ENCODE results near the gene ARL15. TPM values are rescaled to one million over a fixed set of nuclear protein-coding genes. Genes with fewer than 3 reads are reported as not detected.

Gene ARL15
- total and polyA plus RNA-seq, 2 experiments from 2014 or later = 7.8 to 9.9 TPM

DNA sequence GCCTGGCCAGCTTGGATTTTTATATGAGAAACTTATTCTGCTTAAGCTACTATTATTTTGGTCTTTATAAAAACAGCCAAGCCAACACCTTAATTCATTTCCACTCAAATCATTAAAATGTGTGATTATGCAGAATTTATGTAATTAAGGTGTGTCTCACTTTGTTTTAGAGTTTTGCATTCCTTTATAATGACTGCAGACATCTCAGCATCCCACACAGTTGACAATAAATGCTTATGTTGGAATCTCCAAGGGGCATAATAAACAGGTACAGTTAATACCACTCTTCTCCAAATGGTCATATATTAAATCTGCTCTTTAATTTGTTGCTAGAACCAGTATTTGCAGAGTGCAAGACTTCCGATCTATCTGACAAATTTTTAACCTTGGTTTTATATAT is 34.3 kb downstream of the ARL15 start:
- Histone ChIP-seq H3K27ac (no peak overlapping the region), H3K36me3 (ENCODE audit: low read depth) (no peaks in the 10 kb centered on the region), H3K4me3 (no peak overlapping the region), H2AFZ (no peak overlapping the region), H4K20me1 (ENCODE audit: insufficient read depth) (no peaks in the 10 kb centered on the region), H3K4me2 (ENCODE audit: unreplicated experiment) (no peak overlapping the region), H3K9me3 (ENCODE audit: low read depth) (peaks cover 3% of the 10 kb centered on the region), H3K27me3 (replicated peaks; ENCODE audit: insufficient read depth) (no peaks in the 10 kb centered on the region), H3K4me1 (ENCODE audit: insufficient read depth) (peaks cover 6% of the 10 kb centered on the region; the same call in 1 of the 2 replicates), H3K79me2 (ENCODE audit: insufficient read depth) (0 out of 2 replicates have a peak, but pooled peaks cover 3% of the 10 kb centered on the region), H3K9ac (no peak overlapping the region), H3F3A (ENCODE audit: insufficient read depth) (0 out of 2 replicates have a peak, but pooled peaks cover 5% of the 10 kb centered on the region), H3K9me2 (ENCODE audit: insufficient read depth) (no peaks in the 10 kb centered on the region)
- WGBS, 2 experiments (ENCODE audit: low coverage in 1 of 2, low lambda C conversion rate in 2 of 2, missing lambda C conversion rate in 2 of 2) = 96 to 100% methylated on average over 1 of the region's 1 CpG
- TF ChIP-seq EZH2phosphoT487 (IDR thresholded peaks at IDR 0.05; ENCODE audit: insufficient read depth, low read depth) = no peak
- no peak for TF ChIP-seq EZH2 (IDR thresholded peaks at IDR 0.05; ENCODE audit: insufficient read depth, poor library complexity, severe bottlenecking)
- in situ Hi-C loops (cut with MboI) = no loop called here
- no peak for DNase-seq

DNA sequence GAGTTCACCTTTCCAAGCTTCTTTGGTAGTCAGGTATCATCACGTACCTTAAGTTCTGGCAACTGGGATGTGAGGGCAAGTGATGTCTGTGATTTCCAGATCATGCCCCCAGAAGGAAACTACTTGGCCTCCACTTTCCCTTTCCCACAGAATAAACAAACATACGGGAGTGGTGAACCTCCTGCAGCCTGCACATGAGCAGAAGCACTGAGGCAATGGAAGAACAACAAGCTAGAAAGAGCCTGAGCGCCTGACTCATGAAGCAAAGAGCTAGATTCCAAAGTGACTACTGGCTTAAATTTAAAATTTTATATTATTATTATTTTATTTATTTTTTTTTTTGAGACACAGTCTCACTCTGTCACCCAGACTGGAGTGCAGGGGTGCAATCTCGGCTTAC is 35.0 kb downstream of the ARL15 start:
- Histone ChIP-seq H3K27ac (no peak overlapping the region), H3K9me2 (ENCODE audit: insufficient read depth) (no peaks in the 10 kb centered on the region), H3K9me3 (ENCODE audit: low read depth) (no peaks in the 10 kb centered on the region), H3K9ac (no peak overlapping the region), H3K4me1 (ENCODE audit: insufficient read depth) (peaks cover 6% of the 10 kb centered on the region; the same call in 1 of the 2 replicates), H3K4me2 (ENCODE audit: unreplicated experiment) (no peak overlapping the region), H4K20me1 (ENCODE audit: insufficient read depth) (no peaks in the 10 kb centered on the region), H2AFZ (no peak overlapping the region), H3K79me2 (ENCODE audit: insufficient read depth) (0 out of 2 replicates have a peak, but pooled peaks cover 10% of the 10 kb centered on the region), H3K36me3 (ENCODE audit: low read depth) (no peaks in the 10 kb centered on the region), H3K27me3 (replicated peaks; ENCODE audit: insufficient read depth) (no peaks in the 10 kb centered on the region), H3K4me3 (no peak overlapping the region), H3F3A (ENCODE audit: insufficient read depth) (0 out of 2 replicates have a peak, but pooled peaks cover 5% of the 10 kb centered on the region)
- 86 to 89% methylated on average over 4 of the region's 4 CpGs for WGBS, 2 experiments (ENCODE audit: low coverage in 1 of 2, low lambda C conversion rate in 2 of 2, missing lambda C conversion rate in 2 of 2)
- in situ Hi-C loops (cut with MboI) = no loop called here
- TF ChIP-seq EZH2phosphoT487 (IDR thresholded peaks at IDR 0.05; ENCODE audit: insufficient read depth, low read depth) = no peak
- no peak for TF ChIP-seq EZH2 (IDR thresholded peaks at IDR 0.05; ENCODE audit: insufficient read depth, poor library complexity, severe bottlenecking)
- peak; percentile 32 for DNase-seq

DNA sequence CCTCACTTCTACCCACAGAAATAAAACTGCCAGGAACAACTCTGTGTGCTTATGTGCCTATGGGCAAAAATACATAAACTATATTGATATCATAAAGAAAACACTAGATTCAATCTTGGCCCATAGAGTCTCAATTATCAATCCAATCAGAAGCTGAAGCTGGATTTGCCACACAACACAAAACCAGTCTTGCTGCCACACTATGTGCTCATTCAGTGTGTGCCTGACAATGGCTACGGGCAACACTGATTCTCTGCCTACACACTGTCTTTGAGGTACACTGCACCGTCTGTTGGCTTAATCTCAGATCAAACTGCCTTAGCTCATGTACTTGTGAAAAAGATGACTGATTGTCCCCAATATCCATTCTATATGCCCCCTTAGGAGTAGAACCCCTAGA is 35.4 kb downstream of the ARL15 start:
- no peaks in the 10 kb centered on the region for H3K36me3 ChIP-seq (ENCODE audit: low read depth)
- no peak overlapping the region for H3K27ac ChIP-seq
- no peak overlapping the region for H3K9ac ChIP-seq
- 98 to 100% methylated on average over 2 of the region's 2 CpGs for WGBS, 2 experiments (ENCODE audit: low coverage in 1 of 2, low lambda C conversion rate in 2 of 2, missing lambda C conversion rate in 2 of 2)
- H3K9me2 ChIP-seq (ENCODE audit: insufficient read depth) = no peaks in the 10 kb centered on the region
- H3K27me3 ChIP-seq (replicated peaks; ENCODE audit: insufficient read depth) = no peaks in the 10 kb centered on the region
- no peak overlapping the region for H3K4me2 ChIP-seq (ENCODE audit: unreplicated experiment)
- no peak overlapping the region for H2AFZ ChIP-seq
- H3F3A ChIP-seq (ENCODE audit: insufficient read depth) = 0 out of 2 replicates have a peak, but pooled peaks cover 5% of the 10 kb centered on the region
- H3K4me3 ChIP-seq = no peak overlapping the region
- H4K20me1 ChIP-seq (ENCODE audit: insufficient read depth) = no peaks in the 10 kb centered on the region
- in situ Hi-C loops (cut with MboI) = loop anchor here (25.0 kb wide), 1 partner anchor 587 kb away; no protein-coding TSS in a partner anchor
- H3K9me3 ChIP-seq (ENCODE audit: low read depth) = no peaks in the 10 kb centered on the region
- peaks cover 6% of the 10 kb centered on the region; the same call in 1 of the 2 replicates for H3K4me1 ChIP-seq (ENCODE audit: insufficient read depth)
- H3K79me2 ChIP-seq (ENCODE audit: insufficient read depth) = 0 out of 2 replicates have a peak, but pooled peaks cover 10% of the 10 kb centered on the region
- TF ChIP-seq EZH2 (IDR thresholded peaks at IDR 0.05; ENCODE audit: insufficient read depth, poor library complexity, severe bottlenecking) (no peak), EZH2phosphoT487 (IDR thresholded peaks at IDR 0.05; ENCODE audit: insufficient read depth, low read depth) (no peak)
- no peak for DNase-seq

DNA sequence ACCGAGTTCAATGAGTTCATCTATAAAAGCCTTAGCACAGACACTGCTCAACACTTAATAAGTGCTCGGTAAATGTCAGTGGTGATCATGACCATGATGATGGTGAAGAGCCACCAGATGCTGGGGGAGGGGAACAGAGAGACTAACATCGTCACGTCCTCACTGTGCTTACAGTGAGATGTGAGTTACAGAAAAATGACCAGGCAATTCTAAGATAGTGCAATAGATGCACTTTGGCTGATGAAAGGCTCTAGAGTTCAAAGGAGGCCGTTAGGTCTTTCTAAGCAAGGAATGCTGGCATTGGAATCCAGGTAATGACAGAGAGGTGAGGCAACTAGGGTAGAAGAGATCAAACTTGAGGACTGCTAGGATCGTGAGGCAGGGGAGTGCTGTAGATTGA is 36.7 kb downstream of the ARL15 start:
- H3K79me2 ChIP-seq (ENCODE audit: insufficient read depth) = 0 out of 2 replicates have a peak, but pooled peaks cover 10% of the 10 kb centered on the region
- WGBS, 2 experiments (ENCODE audit: low coverage in 1 of 2, low lambda C conversion rate in 2 of 2, missing lambda C conversion rate in 2 of 2) = 92 to 96% methylated on average over 6 of the region's 6 CpGs
- no peaks in the 10 kb centered on the region for H3K27me3 ChIP-seq (replicated peaks; ENCODE audit: insufficient read depth)
- H3K27ac ChIP-seq = no peak overlapping the region
- TF ChIP-seq EZH2phosphoT487 (IDR thresholded peaks at IDR 0.05; ENCODE audit: insufficient read depth, low read depth) = no peak
- no peak for TF ChIP-seq EZH2 (IDR thresholded peaks at IDR 0.05; ENCODE audit: insufficient read depth, poor library complexity, severe bottlenecking)
- no peaks in the 10 kb centered on the region for H4K20me1 ChIP-seq (ENCODE audit: insufficient read depth)
- H2AFZ ChIP-seq = no peak overlapping the region
- no peaks in the 10 kb centered on the region for H3K36me3 ChIP-seq (ENCODE audit: low read depth)
- peaks cover 6% of the 10 kb centered on the region; the same call in 1 of the 2 replicates for H3K4me1 ChIP-seq (ENCODE audit: insufficient read depth)
- no peak overlapping the region for H3K9ac ChIP-seq
- no peaks in the 10 kb centered on the region for H3K9me2 ChIP-seq (ENCODE audit: insufficient read depth)
- H3K4me3 ChIP-seq = no peak overlapping the region
- H3K9me3 ChIP-seq (ENCODE audit: low read depth) = no peaks in the 10 kb centered on the region
- 0 out of 2 replicates have a peak, but pooled peaks cover 5% of the 10 kb centered on the region for H3F3A ChIP-seq (ENCODE audit: insufficient read depth)
- DNase-seq = no peak
- no peak overlapping the region for H3K4me2 ChIP-seq (ENCODE audit: unreplicated experiment)
- in situ Hi-C loops (cut with MboI) = loop anchor here (25.0 kb wide), 1 partner anchor 589 kb away; no protein-coding TSS in a partner anchor
